Measurements from ENCODE around the gene KCNK18.

The KCNK18 gene

GRCh38 chr10:117165538-117166417 lies 31.5 kb upstream of the KCNK18 start:
- TF ChIP-seq, protein P1, sequence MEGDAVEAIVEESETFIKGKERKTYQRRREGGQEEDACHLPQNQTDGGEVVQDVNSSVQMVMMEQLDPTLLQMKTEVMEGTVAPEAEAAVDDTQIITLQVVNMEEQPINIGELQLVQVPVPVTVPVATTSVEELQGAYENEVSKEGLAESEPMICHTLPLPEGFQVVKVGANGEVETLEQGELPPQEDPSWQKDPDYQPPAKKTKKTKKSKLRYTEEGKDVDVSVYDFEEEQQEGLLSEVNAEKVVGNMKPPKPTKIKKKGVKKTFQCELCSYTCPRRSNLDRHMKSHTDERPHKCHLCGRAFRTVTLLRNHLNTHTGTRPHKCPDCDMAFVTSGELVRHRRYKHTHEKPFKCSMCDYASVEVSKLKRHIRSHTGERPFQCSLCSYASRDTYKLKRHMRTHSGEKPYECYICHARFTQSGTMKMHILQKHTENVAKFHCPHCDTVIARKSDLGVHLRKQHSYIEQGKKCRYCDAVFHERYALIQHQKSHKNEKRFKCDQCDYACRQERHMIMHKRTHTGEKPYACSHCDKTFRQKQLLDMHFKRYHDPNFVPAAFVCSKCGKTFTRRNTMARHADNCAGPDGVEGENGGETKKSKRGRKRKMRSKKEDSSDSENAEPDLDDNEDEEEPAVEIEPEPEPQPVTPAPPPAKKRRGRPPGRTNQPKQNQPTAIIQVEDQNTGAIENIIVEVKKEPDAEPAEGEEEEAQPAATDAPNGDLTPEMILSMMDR (conservative IDR thresholded peaks at IDR 0.05; ENCODE audit: low read depth) = peak; percentile 24; the same call in 1 of the 2 replicates
- no peak overlapping the region for H3K27ac ChIP-seq
- CTCF ChIA-PET = interaction anchor here (0.6 to 5.8 kb wide), 24 partner anchors 8 to 403 kb away, joined by 3 to 63 read pairs (median 4); partner anchors contain the start of gene ENO4
- peak; percentile 87 for DNase-seq (ENCODE audit: low spot score)
- POLR2A ChIA-PET (ENCODE audit: low non-redundant PET) = no interaction called here

DNA sequence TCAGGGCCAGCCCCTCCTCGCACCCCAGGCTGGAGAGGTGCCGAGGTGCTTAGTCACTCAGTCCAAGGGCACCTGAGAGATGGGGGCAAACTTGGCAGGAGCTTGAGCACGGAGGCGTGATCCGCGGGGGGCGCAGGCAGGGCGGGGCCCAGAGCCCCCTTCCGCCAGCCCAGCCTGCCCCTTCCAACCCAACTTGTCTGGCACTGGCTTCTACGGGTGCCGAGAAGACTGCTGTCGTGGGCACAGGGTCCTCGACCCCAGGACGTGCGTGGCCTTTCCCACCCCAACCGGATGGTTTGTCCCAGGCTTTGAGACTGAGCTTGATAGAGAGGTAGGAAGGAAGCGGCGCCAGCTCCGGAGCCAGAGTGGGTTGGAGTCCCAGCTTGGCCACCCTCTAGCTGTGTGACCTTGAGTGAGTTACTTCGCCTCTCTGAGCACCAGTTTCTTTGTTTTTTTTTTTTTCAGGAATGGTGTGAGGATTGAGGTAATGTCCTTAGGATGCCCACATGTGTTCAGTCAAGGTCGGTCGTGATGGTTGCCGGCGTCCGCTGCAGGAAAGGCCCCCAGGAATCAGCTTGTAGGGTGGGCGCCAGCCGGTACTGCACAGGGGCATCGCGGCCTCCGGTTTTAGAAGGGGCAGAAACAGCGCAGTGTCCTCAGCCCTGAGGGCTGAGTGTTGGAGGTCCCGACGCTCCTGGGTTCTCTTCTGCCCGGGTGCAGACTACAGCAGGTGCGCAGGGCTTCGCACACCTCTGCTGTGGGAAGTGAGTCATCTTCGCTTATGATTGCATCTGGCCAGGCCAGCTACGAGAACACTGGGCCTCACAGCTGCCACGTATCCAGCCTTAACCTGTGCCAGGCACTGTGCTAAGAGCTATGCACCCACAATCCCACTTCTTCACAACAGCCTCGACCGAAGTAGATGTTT lies 30.6 kb upstream of the KCNK18 start:
- DNase-seq (ENCODE audit: low spot score) = peak; percentile 80
- no peak overlapping the region for H3K27ac ChIP-seq
- ChIA-PET POLR2A (ENCODE audit: low non-redundant PET) (interaction anchor here (0.6 kb wide), 1 partner anchor 522 kb away, joined by 4 read pairs; no protein-coding TSS in a partner anchor), CTCF (interaction anchor here (0.6 to 5.8 kb wide), 28 partner anchors 8 to 512 kb away, joined by 3 to 63 read pairs (median 4); partner anchors contain the start of gene ENO4)
- TF ChIP-seq, protein P1 (conservative IDR thresholded peaks at IDR 0.05; ENCODE audit: low read depth) = no peak

DNA sequence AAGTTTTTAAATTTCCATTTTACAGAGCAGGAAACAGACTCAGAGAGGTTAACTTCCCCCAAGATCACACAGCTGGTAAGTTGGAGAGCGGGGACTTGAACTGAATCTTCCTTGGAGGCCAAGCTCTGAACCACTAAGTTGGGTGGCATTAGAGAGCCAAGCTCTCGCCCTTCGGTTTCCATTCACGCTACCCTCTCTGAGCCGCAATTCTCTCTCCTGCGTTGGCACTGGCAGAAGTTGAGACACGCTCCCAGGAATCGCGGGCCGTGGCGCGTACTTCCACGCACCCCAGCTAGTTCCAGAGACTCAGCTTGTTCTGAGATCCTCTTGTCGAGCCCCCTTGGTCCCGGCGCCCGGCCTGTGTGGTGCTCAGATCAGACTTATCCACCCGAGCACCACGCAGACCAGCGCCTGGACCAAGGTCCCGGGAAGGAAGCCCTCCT lies 29.9 kb upstream of the KCNK18 start:
- no peak overlapping the region for H3K27ac ChIP-seq
- ChIA-PET CTCF (interaction anchor here (0.6 to 5.8 kb wide), 26 partner anchors 9 to 1523 kb away, joined by 3 to 63 read pairs (median 4); no protein-coding TSS in a partner anchor), POLR2A (ENCODE audit: low non-redundant PET) (interaction anchor here (0.6 kb wide), 1 partner anchor 522 kb away, joined by 4 read pairs; no protein-coding TSS in a partner anchor)
- TF ChIP-seq, protein P1 (conservative IDR thresholded peaks at IDR 0.05; ENCODE audit: low read depth) = no peak
- DNase-seq (ENCODE audit: low spot score) = no peak

- ChIA-PET POLR2A (ENCODE audit: low non-redundant PET) (no interaction called here), CTCF (interaction anchor here (0.6 to 5.8 kb wide), 33 partner anchors 8 to 1752 kb away, joined by 3 to 63 read pairs (median 4); partner anchors contain the start of gene ENO4)
- no peak overlapping the region for H3K27ac ChIP-seq
- peak; percentile 83 for DNase-seq (ENCODE audit: low spot score)
- TF ChIP-seq, protein P1 (conservative IDR thresholded peaks at IDR 0.05; ENCODE audit: low read depth) = peak; percentile 85
These were observed 29.3 kb upstream of the KCNK18 start for GRCh38 chr10:117167789-117168674.

- TF ChIP-seq, protein P1 (conservative IDR thresholded peaks at IDR 0.05; ENCODE audit: low read depth) = no peak
- ChIA-PET CTCF (interaction anchor here (0.6 to 5.8 kb wide), 21 partner anchors 11 to 1753 kb away, joined by 3 to 63 read pairs (median 4); partner anchors contain the start of gene ENO4), POLR2A (ENCODE audit: low non-redundant PET) (no interaction called here)
- no peak for DNase-seq (ENCODE audit: low spot score)
- no peak overlapping the region for H3K27ac ChIP-seq
These were observed 28.6 kb upstream of the KCNK18 start for GRCh38 chr10:117168729-117169128.

Data from RWPE1 (cell line).